Hepatocyte (in vitro differentiated cells): ENCODE results near the gene DCST1. TPM values are rescaled to one million over a fixed set of nuclear protein-coding genes. Genes with fewer than 3 reads are reported as not detected.

Source experiments
- DNase-seq: peaks from one replicate; pipeline ENCODE4 v3.0.0-alpha.2; 2016; ENCODE audit warnings: low spot score
- H2AFZ ChIP-seq: fragments of 200-600 bp; sonication (generic); 2 replicates; pipeline ENCODE4 v1.6.0; 2016; ENCODE audit warnings: antibody characterized with exemption, mild to moderate bottlenecking
- H3K27ac ChIP-seq: fragments of 200-600 bp; sonication (generic); 2 replicates; pipeline ENCODE4 v1.5.1; 2016; ENCODE audit warnings: mild to moderate bottlenecking
- H3K27me3 ChIP-seq: fragments of 200-600 bp; sonication (generic); 2 replicates; pipeline ENCODE4 v1.6.1; 2016
- H3K36me3 ChIP-seq: fragments of 200-600 bp; sonication (generic); replicated peaks from 2 replicates; pipeline ENCODE4 v1.5.1; 2016; ENCODE audit warnings: low read depth; ENCODE audit not compliant: insufficient read depth
- H3K4me1 ChIP-seq: fragments of 200-600 bp; sonication (generic); 2 replicates; pipeline ENCODE4 v1.5.1; 2016; ENCODE audit warnings: mild to moderate bottlenecking, moderate library complexity; ENCODE audit not compliant: insufficient read depth
- H3K4me2 ChIP-seq: fragments of 200-600 bp; sonication (generic); 2 replicates; pipeline ENCODE4 v1.6.0; 2016
- H3K4me3 ChIP-seq: fragments of 200-600 bp; sonication (generic); 2 replicates; pipeline ENCODE4 v1.5.1; 2016; ENCODE audit warnings: mild to moderate bottlenecking
- H3K79me2 ChIP-seq: fragments of 200-600 bp; sonication (generic); 2 replicates; pipeline ENCODE4 v1.6.0; 2017; ENCODE audit warnings: mild to moderate bottlenecking
- H3K9me2 ChIP-seq: fragments of 200-600 bp; sonication (generic); replicated peaks from 2 replicates; pipeline ENCODE4 v1.6.0; 2017; ENCODE audit warnings: mild to moderate bottlenecking; ENCODE audit not compliant: insufficient read depth
- H3K9me3 ChIP-seq: fragments of 200-600 bp; sonication (generic); 2 replicates; pipeline ENCODE4 v1.5.1; 2016; ENCODE audit warnings: low read depth, mild to moderate bottlenecking
- H4K20me1 ChIP-seq: fragments of 200-600 bp; sonication (generic); 2 replicates; pipeline ENCODE4 v1.6.0; 2016; ENCODE audit warnings: mild to moderate bottlenecking; ENCODE audit not compliant: insufficient read depth, poor library complexity, severe bottlenecking
- CTCF ChIP-seq: fragments of 200-600 bp; sonication (generic); IDR thresholded peaks from 2 replicates; pipeline ENCODE4 v1.5.1; 2016; ENCODE audit warnings: antibody characterized with exemption, mild to moderate bottlenecking; ENCODE audit not compliant: poor library complexity
- EZH2 ChIP-seq: fragments of 200-600 bp; sonication (generic); IDR thresholded peaks from 2 replicates; pipeline ENCODE4 v1.6.1; 2016; ENCODE audit warnings: antibody characterized with exemption, mild to moderate bottlenecking, borderline replicate concordance
- EZH2phosphoT487 ChIP-seq: fragments of 200-600 bp; sonication (generic); IDR thresholded peaks from one replicate; pipeline ENCODE4 v1.6.1; 2018; ENCODE audit warnings: antibody characterized with exemption, mild to moderate bottlenecking, low read depth, moderate library complexity; ENCODE audit not compliant: unreplicated experiment, severe bottlenecking
- WGBS: methylation state at CpG from one replicate; pipeline ENCODE4 v1.1.6; 2016; ENCODE audit warnings: low lambda C conversion rate; ENCODE audit errors: missing lambda C conversion rate; 5-methylcytosine and 5-hydroxymethylcytosine counted together
- polyA plus RNA-seq: library from polyadenylated mRNA; unstranded; fragments of >200 nt; fragmentation: Nextera tagmentation; extraction: Ambion mirVana; gene quantifications from 2 replicates; pipeline ENCODE4 v1.2.1, GENCODE V29; 2016
- total RNA-seq: library from RNA; depleted of rRNA; stranded (reverse); fragments of >200 nt; gene quantifications from 2 replicates; pipeline ENCODE4 v1.2.3, GENCODE V29; 2014

The DCST1 gene
- total and polyA plus RNA-seq, 2 experiments from 2014 or later: 0.60 TPM; not detected in 1

GRCh38 chr1:155068599-155068998 lies 35.0 kb downstream of the DCST1 start:
- Histone ChIP-seq H2AFZ (no peak overlapping the region), H4K20me1 (peaks cover 3% of the 10 kb centered on the region), H3K27me3 (peaks cover 7% of the 10 kb centered on the region), H3K4me2 (no peak overlapping the region), H3K4me3 (no peak overlapping the region), H3K27ac (no peak overlapping the region), H3K9me2 (no peaks in the 10 kb centered on the region), H3K9me3 (no peaks in the 10 kb centered on the region), H3K36me3 (no peaks in the 10 kb centered on the region), H3K4me1 (peaks cover 20% of the 10 kb centered on the region), H3K79me2 (peaks cover 28% of the 10 kb centered on the region)
- no peak for TF ChIP-seq CTCF
- TF ChIP-seq EZH2: no peak
- no peak for TF ChIP-seq EZH2phosphoT487
- DNase-seq: no peak
- WGBS: 100% methylated on average over 3 of the region's 3 CpGs

- no peaks in the 10 kb centered on the region for H3K36me3 ChIP-seq
- TF ChIP-seq EZH2phosphoT487 (no peak), EZH2 (no peak), CTCF (no peak)
- peak overlapping the region; percentile 84 for H3K4me2 ChIP-seq
- no peaks in the 10 kb centered on the region for H3K9me2 ChIP-seq
- WGBS: 51% methylated on average over 7 of the region's 7 CpGs
- H2AFZ ChIP-seq: no peak overlapping the region
- H3K4me1 ChIP-seq: peaks cover 20% of the 10 kb centered on the region
- H3K9me3 ChIP-seq: no peaks in the 10 kb centered on the region
- H3K79me2 ChIP-seq: peaks cover 21% of the 10 kb centered on the region
- no peak overlapping the region for H3K4me3 ChIP-seq
- peak; percentile 46 for DNase-seq
- peaks cover 7% of the 10 kb centered on the region for H3K27me3 ChIP-seq
- H4K20me1 ChIP-seq: peaks cover 3% of the 10 kb centered on the region
- H3K27ac ChIP-seq: no peak overlapping the region
These were observed 36.0 kb downstream of the DCST1 start for GRCh38 chr1:155069551-155070157.

- peak overlapping the region; percentile 41 for H3K27ac ChIP-seq
- peaks cover 20% of the 10 kb centered on the region for H3K4me1 ChIP-seq
- no peaks in the 10 kb centered on the region for H3K36me3 ChIP-seq
- H3K4me2 ChIP-seq: peak overlapping the region; percentile 84
- no peak overlapping the region for H2AFZ ChIP-seq
- no peaks in the 10 kb centered on the region for H3K9me3 ChIP-seq
- H4K20me1 ChIP-seq: peaks cover 1% of the 10 kb centered on the region
- H3K4me3 ChIP-seq: no peak overlapping the region
- 23% methylated on average over 23 of the region's 28 CpGs for WGBS
- TF ChIP-seq CTCF (no peak), EZH2phosphoT487 (no peak), EZH2 (no peak)
- H3K9me2 ChIP-seq: no peaks in the 10 kb centered on the region
- H3K79me2 ChIP-seq: peaks cover 16% of the 10 kb centered on the region
- peak; percentile 35 for DNase-seq
- peaks cover 7% of the 10 kb centered on the region for H3K27me3 ChIP-seq
These were observed 36.6 kb downstream of the DCST1 start for GRCh38 chr1:155070158-155070621.
